ENCODE measurements around the gene TRIM32. TPM values are rescaled to one million over a fixed set of nuclear protein-coding genes. Genes with fewer than 3 reads are reported as not detected.

Gene TRIM32
- total RNA-seq, 4 donors from 2014 or later = 12.9 to 19.2 (median 17.3) TPM

GRCh38 chr9:116713271-116713670, 26.2 kb downstream of the TRIM32 start:
- Histone ChIP-seq H3K36me3 (no peaks in the 10 kb centered on the region), H3K27ac (replicated peaks in 1 of 4) (no peak overlapping the region), H3K4me1 (peaks cover 0 to 6% (median 3%) of the 10 kb centered on the region in 4 donors), H3K27me3 (no peaks in the 10 kb centered on the region), H3K4me3 (no peak overlapping the region), H3K9me3 (no peaks in the 10 kb centered on the region)
- intact Hi-C loops (cut with DNase I) = no loop called here
- DNase-seq (ENCODE audit: extremely low spot score) = no peak
- TF ChIP-seq, protein P1, sequence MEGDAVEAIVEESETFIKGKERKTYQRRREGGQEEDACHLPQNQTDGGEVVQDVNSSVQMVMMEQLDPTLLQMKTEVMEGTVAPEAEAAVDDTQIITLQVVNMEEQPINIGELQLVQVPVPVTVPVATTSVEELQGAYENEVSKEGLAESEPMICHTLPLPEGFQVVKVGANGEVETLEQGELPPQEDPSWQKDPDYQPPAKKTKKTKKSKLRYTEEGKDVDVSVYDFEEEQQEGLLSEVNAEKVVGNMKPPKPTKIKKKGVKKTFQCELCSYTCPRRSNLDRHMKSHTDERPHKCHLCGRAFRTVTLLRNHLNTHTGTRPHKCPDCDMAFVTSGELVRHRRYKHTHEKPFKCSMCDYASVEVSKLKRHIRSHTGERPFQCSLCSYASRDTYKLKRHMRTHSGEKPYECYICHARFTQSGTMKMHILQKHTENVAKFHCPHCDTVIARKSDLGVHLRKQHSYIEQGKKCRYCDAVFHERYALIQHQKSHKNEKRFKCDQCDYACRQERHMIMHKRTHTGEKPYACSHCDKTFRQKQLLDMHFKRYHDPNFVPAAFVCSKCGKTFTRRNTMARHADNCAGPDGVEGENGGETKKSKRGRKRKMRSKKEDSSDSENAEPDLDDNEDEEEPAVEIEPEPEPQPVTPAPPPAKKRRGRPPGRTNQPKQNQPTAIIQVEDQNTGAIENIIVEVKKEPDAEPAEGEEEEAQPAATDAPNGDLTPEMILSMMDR (IDR thresholded peaks at IDR 0.05) = no peak
- no peak for TF ChIP-seq EP300 (IDR thresholded peaks at IDR 0.05)
- no peak for TF ChIP-seq POLR2A (IDR thresholded peaks at IDR 0.05; ENCODE audit: low read depth)
- TF ChIP-seq POLR2AphosphoS5 (IDR thresholded peaks at IDR 0.05) = no peak
- WGBS = 66% methylated on average over 4 of the region's 4 CpGs

GRCh38 chr9:116715751-116716150, 28.6 kb downstream of the TRIM32 start:
- peaks cover 0 to 6% (median 3%) of the 10 kb centered on the region in 4 donors for H3K4me1 ChIP-seq
- TF ChIP-seq POLR2AphosphoS5 (IDR thresholded peaks at IDR 0.05) (no peak), POLR2A (IDR thresholded peaks at IDR 0.05; ENCODE audit: low read depth) (no peak), EP300 (IDR thresholded peaks at IDR 0.05) (no peak)
- TF ChIP-seq, protein P1 (IDR thresholded peaks at IDR 0.05) = no peak
- intact Hi-C loops (cut with DNase I) = no loop called here
- H3K27me3 ChIP-seq = no peaks in the 10 kb centered on the region
- H3K9me3 ChIP-seq = no peaks in the 10 kb centered on the region
- 90% methylated on average over 1 of the region's 1 CpG for WGBS
- no peak overlapping the region for H3K27ac ChIP-seq (replicated peaks in 1 of 4)
- no peak for DNase-seq (ENCODE audit: extremely low spot score)
- no peak overlapping the region for H3K4me3 ChIP-seq
- no peaks in the 10 kb centered on the region for H3K36me3 ChIP-seq

- intact Hi-C loops (cut with DNase I) = no loop called here
- no peaks in the 10 kb centered on the region for H3K36me3 ChIP-seq
- peaks cover 0 to 6% (median 3%) of the 10 kb centered on the region in 4 donors for H3K4me1 ChIP-seq
- H3K27me3 ChIP-seq = no peaks in the 10 kb centered on the region
- H3K4me3 ChIP-seq = no peak overlapping the region
- no peak overlapping the region for H3K27ac ChIP-seq (replicated peaks in 1 of 4)
- no peaks in the 10 kb centered on the region for H3K9me3 ChIP-seq
- no peak for DNase-seq (ENCODE audit: extremely low spot score)
- no peak for TF ChIP-seq POLR2A (IDR thresholded peaks at IDR 0.05; ENCODE audit: low read depth)
These were observed 29.3 kb downstream of the TRIM32 start for GRCh38 chr9:116716438-116716837.

DNA sequence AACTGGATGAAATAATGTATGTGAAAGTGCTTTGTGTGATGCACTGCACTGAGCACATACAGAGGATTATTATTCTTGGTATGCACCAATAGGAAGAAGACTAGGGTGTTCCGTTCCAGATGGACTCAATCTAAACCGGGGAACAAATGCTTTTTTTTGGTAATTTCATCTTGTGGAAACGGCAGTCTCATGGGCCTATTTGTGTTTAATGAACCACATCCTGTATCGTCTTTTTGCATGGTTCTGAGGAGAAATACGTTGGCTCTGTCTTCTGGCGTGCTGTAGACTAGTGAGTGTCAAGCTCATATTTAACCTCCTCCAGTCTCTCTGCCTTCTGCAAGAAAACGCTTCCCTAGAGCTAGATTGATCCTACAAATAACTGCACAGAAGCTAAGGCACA, 30.0 kb downstream of the TRIM32 start:
- Histone ChIP-seq H3K27ac (replicated peaks in 1 of 4) (no peak overlapping the region), H3K36me3 (no peaks in the 10 kb centered on the region), H3K27me3 (no peaks in the 10 kb centered on the region), H3K4me3 (no peak overlapping the region), H3K4me1 (peaks cover 0 to 6% (median 3%) of the 10 kb centered on the region in 4 donors), H3K9me3 (no peaks in the 10 kb centered on the region)
- 46% methylated on average over 7 of the region's 7 CpGs for WGBS
- TF ChIP-seq POLR2A (IDR thresholded peaks at IDR 0.05; ENCODE audit: low read depth) (no peak), POLR2AphosphoS5 (IDR thresholded peaks at IDR 0.05) (no peak), EP300 (IDR thresholded peaks at IDR 0.05) (no peak)
- TF ChIP-seq, protein P1 (IDR thresholded peaks at IDR 0.05) = no peak
- no peak for DNase-seq (ENCODE audit: extremely low spot score)
- intact Hi-C loops (cut with DNase I) = no loop called here

DNA sequence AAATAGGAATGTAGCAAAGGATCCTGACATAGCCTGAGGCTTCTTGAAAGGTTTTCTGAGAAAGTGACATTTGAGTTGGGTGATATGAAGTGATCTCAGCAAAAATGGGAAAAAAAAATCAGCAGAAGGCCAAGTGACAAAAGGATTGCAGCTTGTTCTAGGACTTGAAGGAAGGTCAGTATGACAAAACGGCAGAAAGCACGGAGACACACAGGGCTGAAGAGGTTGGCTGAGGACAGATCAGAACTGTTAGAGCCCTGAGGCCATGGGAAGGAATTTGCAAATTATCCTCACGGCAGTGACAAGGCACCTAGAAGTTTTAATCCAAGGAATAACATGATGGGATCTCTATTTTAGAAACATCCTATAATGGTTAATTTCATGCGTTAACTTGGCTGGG, 31.0 kb downstream of the TRIM32 start:
- Histone ChIP-seq H3K36me3 (no peaks in the 10 kb centered on the region), H3K4me1 (peaks cover 0 to 6% (median 3%) of the 10 kb centered on the region in 4 donors), H3K27me3 (no peaks in the 10 kb centered on the region), H3K4me3 (no peak overlapping the region), H3K27ac (replicated peaks in 1 of 4) (no peak overlapping the region), H3K9me3 (no peaks in the 10 kb centered on the region)
- 93% methylated on average over 4 of the region's 4 CpGs for WGBS
- intact Hi-C loops (cut with DNase I) = no loop called here
- no peak for DNase-seq (ENCODE audit: extremely low spot score)
- TF ChIP-seq, protein P1 (IDR thresholded peaks at IDR 0.05) = no peak
- TF ChIP-seq POLR2AphosphoS5 (IDR thresholded peaks at IDR 0.05) = no peak
- no peak for TF ChIP-seq EP300 (IDR thresholded peaks at IDR 0.05)
- TF ChIP-seq POLR2A (IDR thresholded peaks at IDR 0.05; ENCODE audit: low read depth) = no peak

All from esophagus muscularis mucosa (tissue), 4 donors.